ENCODE measurements around the gene SPRY4. TPM values are rescaled to one million over a fixed set of nuclear protein-coding genes. Genes with fewer than 3 reads are reported as not detected.
A peak's percentile ranks its signal among the peaks of the same experiment; 100 is the strongest.

Gene SPRY4
- total and polyA plus RNA-seq, 2 of the 13 experiments (the other 11 are each of a cell fraction or from before 2014, with no cell fraction given), result 8.9 to 17.8 TPM

- TF ChIP-seq, protein P1, sequence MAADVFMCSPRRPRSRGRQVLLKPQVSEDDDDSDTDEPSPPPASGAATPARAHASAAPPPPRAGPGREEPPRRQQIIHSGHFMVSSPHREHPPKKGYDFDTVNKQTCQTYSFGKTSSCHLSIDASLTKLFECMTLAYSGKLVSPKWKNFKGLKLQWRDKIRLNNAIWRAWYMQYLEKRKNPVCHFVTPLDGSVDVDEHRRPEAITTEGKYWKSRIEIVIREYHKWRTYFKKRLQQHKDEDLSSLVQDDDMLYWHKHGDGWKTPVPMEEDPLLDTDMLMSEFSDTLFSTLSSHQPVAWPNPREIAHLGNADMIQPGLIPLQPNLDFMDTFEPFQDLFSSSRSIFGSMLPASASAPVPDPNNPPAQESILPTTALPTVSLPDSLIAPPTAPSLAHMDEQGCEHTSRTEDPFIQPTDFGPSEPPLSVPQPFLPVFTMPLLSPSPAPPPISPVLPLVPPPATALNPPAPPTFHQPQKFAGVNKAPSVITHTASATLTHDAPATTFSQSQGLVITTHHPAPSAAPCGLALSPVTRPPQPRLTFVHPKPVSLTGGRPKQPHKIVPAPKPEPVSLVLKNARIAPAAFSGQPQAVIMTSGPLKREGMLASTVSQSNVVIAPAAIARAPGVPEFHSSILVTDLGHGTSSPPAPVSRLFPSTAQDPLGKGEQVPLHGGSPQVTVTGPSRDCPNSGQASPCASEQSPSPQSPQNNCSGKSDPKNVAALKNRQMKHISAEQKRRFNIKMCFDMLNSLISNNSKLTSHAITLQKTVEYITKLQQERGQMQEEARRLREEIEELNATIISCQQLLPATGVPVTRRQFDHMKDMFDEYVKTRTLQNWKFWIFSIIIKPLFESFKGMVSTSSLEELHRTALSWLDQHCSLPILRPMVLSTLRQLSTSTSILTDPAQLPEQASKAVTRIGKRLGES (CRISPR knock-in tag; IDR thresholded peaks at IDR 0.05; ENCODE audit: borderline replicate concordance), result no peak
Measured at GRCh38 chr5:142324136-142324870, 518 bp downstream of the SPRY4 start (continued).

- DNase-seq (ENCODE audit: low spot score), result no peak
- Histone ChIP-seq H3K4me2 (ENCODE audit: low read depth, low read length) (peak overlapping the region; percentile 96), H3K4me3 (replicated peaks in 1 of 3; ENCODE audit: insufficient read depth in 1 of 3, low read depth in 2 of 3, low read length in 3 of 3) (peak overlapping the region; percentile 92 to 99 (median 98)), H3K36me3 (replicated peaks in 1 of 2; ENCODE audit: control insufficient read depth in 1 of 2, insufficient read depth in 2 of 2, low read length in 2 of 2) (peaks cover 4 to 8% of the 10 kb centered on the region in 2 experiments), H3K27me3 (ENCODE audit: control insufficient read depth in 1 of 2, insufficient read depth in 2 of 2, low read length in 2 of 2) (no peaks in the 10 kb centered on the region; a peak in 1 of 5 replicates), H2AFZ (ENCODE audit: low read length) (no peak overlapping the region), H3K79me2 (ENCODE audit: insufficient read depth, low read length) (peaks cover 88% of the 10 kb centered on the region), H3K27ac (ENCODE audit: extremely low read length, insufficient read depth, low read length) (peak overlapping the region; percentile 93), H3K9me3 (ENCODE audit: low read length) (no peaks in the 10 kb centered on the region), H4K20me1 (ENCODE audit: insufficient read depth, low read length) (peaks cover 51% of the 10 kb centered on the region), H3K4me1 (ENCODE audit: insufficient read depth, low read length) (peaks cover 66% of the 10 kb centered on the region), H3K9ac (ENCODE audit: insufficient read depth, low read depth, low read length) (peak overlapping the region; percentile 82)
- POLR2A ChIA-PET, result interaction anchor here (0.6 to 10.3 kb wide), 9 partner anchors 11 to 313 kb away, joined by 3 to 122 read pairs (median 5); no protein-coding TSS in a partner anchor
- FAIRE-seq, result no peak
- intact Hi-C loops (cut with micrococcal nuclease; ENCODE audit: unreplicated experiment) (loop anchor here (2.0 to 5.0 kb wide), 4 partner anchors 33 to 225 kb away; no protein-coding TSS in a partner anchor), in situ Hi-C loops (cut with HindIII; ENCODE audit: extremely low pct_ligation_motif_present, low pct_unique_long_range_greater_than_20kb) (loop anchor here (25.0 kb wide), 1 partner anchor 161 kb away; no protein-coding TSS in a partner anchor)
- CTCF ChIA-PET (ENCODE audit: low intra/inter-chr PET ratio, low total read pairs), result no interaction called here
- ATAC-seq, result no peak
- WGBS (ENCODE audit: low lambda C conversion rate), result 0% methylated on average over 17 of the region's 19 CpGs
- BruUV-seq (replicated peaks), result TSS peak; percentile 41
- TF ChIP-seq SAP130 (CRISPR knock-in tag; IDR thresholded peaks at IDR 0.05; ENCODE audit: low read depth) (0 out of 2 replicates have a peak, but pooled peaks have one; percentile 30), XRCC5 (optimal IDR thresholded peaks at IDR 0.05; ENCODE audit: low read length) (peak; percentile 8), MTERF4 (CRISPR knock-in tag; IDR thresholded peaks at IDR 0.05) (peak; percentile 60; the same call in 1 of the 2 replicates), ZNF124 (CRISPR knock-in tag; IDR thresholded peaks at IDR 0.05) (no peak), SALL1 (CRISPR knock-in tag; IDR thresholded peaks at IDR 0.05) (peak; percentile 18; the same call in 1 of the 2 replicates), ZBTB42 (CRISPR knock-in tag; IDR thresholded peaks at IDR 0.05) (0 out of 2 replicates have a peak, but pooled peaks have one; percentile 11), ZNF646 (CRISPR knock-in tag; IDR thresholded peaks at IDR 0.05) (0 out of 2 replicates have a peak, but pooled peaks have one; percentile 23), HDAC6 (IDR thresholded peaks at IDR 0.05; ENCODE audit: low read depth, low read length) (no peak), FLYWCH1 (CRISPR knock-in tag; IDR thresholded peaks at IDR 0.05) (no peak)
Measured at GRCh38 chr5:142323480-142324135, 1.2 kb downstream of the SPRY4 start.

Data from HepG2 (cell line).